Measurements from ENCODE around the gene MARCHF7. TPM values are rescaled to one million over a fixed set of nuclear protein-coding genes. Genes with fewer than 3 reads are reported as not detected.

Gene MARCHF7
- total RNA-seq, 1 donor from 2014 or later = 49.4 TPM

GRCh38 chr2:159684796-159685195 lies 27.5 kb upstream of the MARCHF7 start:
- Histone ChIP-seq H3K36me3 (no peaks in the 10 kb centered on the region), H3K27me3 (no peaks in the 10 kb centered on the region), H3K27ac (no peak overlapping the region), H3K4me1 (no peaks in the 10 kb centered on the region), H3K4me3 (no peak overlapping the region), H3K9me3 (no peaks in the 10 kb centered on the region)
- DNase-seq (ENCODE audit: low spot score in 2 of 2) = no peak
- intact Hi-C loops (cut with DNase I) = no loop called here
- TF ChIP-seq CTCF (IDR thresholded peaks at IDR 0.05) = no peak

GRCh38 chr2:159694500-159695040 lies 17.7 kb upstream of the MARCHF7 start:
- Histone ChIP-seq H3K36me3 (no peaks in the 10 kb centered on the region), H3K27me3 (no peaks in the 10 kb centered on the region), H3K4me3 (no peak overlapping the region), H3K9me3 (peaks cover 0 to 10% of the 10 kb centered on the region in 2 donors), H3K27ac (no peak overlapping the region), H3K4me1 (no peaks in the 10 kb centered on the region)
- intact Hi-C loops (cut with DNase I) = no loop called here
- DNase-seq (ENCODE audit: low spot score in 2 of 2) = no peak
- no peak for TF ChIP-seq CTCF (IDR thresholded peaks at IDR 0.05)

- intact Hi-C loops (cut with DNase I) = no loop called here
- no peaks in the 10 kb centered on the region for H3K27me3 ChIP-seq
- H3K9me3 ChIP-seq = peaks cover 0 to 10% of the 10 kb centered on the region in 2 donors
- TF ChIP-seq CTCF (IDR thresholded peaks at IDR 0.05) = no peak
- H3K4me1 ChIP-seq = no peaks in the 10 kb centered on the region
- no peaks in the 10 kb centered on the region for H3K36me3 ChIP-seq
- no peak overlapping the region for H3K27ac ChIP-seq
- DNase-seq (ENCODE audit: low spot score in 2 of 2) = no peak
- no peak overlapping the region for H3K4me3 ChIP-seq
Observed at GRCh38 chr2:159695795-159696448, 16.4 kb upstream of the MARCHF7 start.

- no peak for DNase-seq (ENCODE audit: low spot score in 2 of 2)
- no peak for TF ChIP-seq CTCF (IDR thresholded peaks at IDR 0.05)
- Histone ChIP-seq H3K27me3 (no peaks in the 10 kb centered on the region), H3K9me3 (no peaks in the 10 kb centered on the region), H3K4me3 (no peak overlapping the region), H3K27ac (no peak overlapping the region), H3K4me1 (no peaks in the 10 kb centered on the region), H3K36me3 (no peaks in the 10 kb centered on the region)
- intact Hi-C loops (cut with DNase I) = no loop called here
Observed at GRCh38 chr2:159703491-159703890, 8.8 kb upstream of the MARCHF7 start.

- Histone ChIP-seq H3K4me3 (no peak overlapping the region), H3K9me3 (no peaks in the 10 kb centered on the region), H3K27ac (no peak overlapping the region), H3K4me1 (peaks cover 0 to 8% of the 10 kb centered on the region in 2 donors), H3K36me3 (no peaks in the 10 kb centered on the region), H3K27me3 (no peaks in the 10 kb centered on the region)
- TF ChIP-seq CTCF (IDR thresholded peaks at IDR 0.05) = no peak
- intact Hi-C loops (cut with DNase I) = no loop called here
- DNase-seq (ENCODE audit: low spot score in 2 of 2) = no peak
Observed at GRCh38 chr2:159706385-159706980, 5.8 kb upstream of the MARCHF7 start.
